Cardiac septum (tissue), 1 donor: ENCODE measurements around the gene FSTL3. TPM values are rescaled to one million over a fixed set of nuclear protein-coding genes. Genes with fewer than 3 reads are reported as not detected.
A peak's percentile ranks its signal among the peaks of the same experiment; 100 is the strongest.
"Not testable (repeated sequence)": the region's sequence is repeated elsewhere in the genome, so short reads cannot be mapped to it uniquely, and the experiment has no call there.

Experiments
- DNase-seq: peaks from one replicate; pipeline ENCODE4 v3.0.0-alpha.2; 2020; ENCODE audit warnings: low spot score
- intact Hi-C: fragments of 100-400 bp; cut with DNase I; formaldehyde crosslinking; loops from one replicate; pipeline ENCODE4 v1.14.0; 2022
- long read RNA-seq: library from polyadenylated mRNA; unstranded; transcript quantifications from one replicate; pipeline ENCODE4 v2.0.0, GENCODE V29; 2021
- total RNA-seq: library from RNA; stranded (reverse); fragmentation: NEBNext Ultra II Directional; extraction: Animal tissue kit (Norgen Biotek cat#: 25700); gene quantifications from one replicate; pipeline ENCODE4 v1.2.1, GENCODE V29; 2021
- donor health status: DM: no; HTN: no; CAD: no.

Gene FSTL3
- total RNA-seq = 136 TPM
- long read RNA-seq, transcript FSTL3-201 (5 exons, 2,542 nt) = major isoform, 77 of 244 reads
- long read RNA-seq, partial matches to known transcripts = 20 of 244 reads
- long read RNA-seq, other reads (novel, unspliced or antisense) = 143 of 244 reads

- intact Hi-C loops = no loop called here
- no peak for DNase-seq
These were observed at the start of gene FSTL3 for GRCh38 chr19:676339-677105. Gene FSTL3 (plus strand): TSS chr19:676392. CDS start chr19:676424, 32 bp downstream.

- intact Hi-C loops, DNase-seq: not testable (repeated sequence)
These were observed 49.6 kb upstream of the FSTL3 start for GRCh38 chr19:626566-626965.

- intact Hi-C loops = no loop called here
- no peak for DNase-seq
These were observed 48.0 kb upstream of the FSTL3 start for GRCh38 chr19:628168-628567.

- DNase-seq, intact Hi-C loops: not testable (repeated sequence)
These were observed 46.7 kb upstream of the FSTL3 start for GRCh38 chr19:629515-629914.

GRCh38 chr19:629961-630714 lies 46.1 kb upstream of the FSTL3 start:
- no peak for DNase-seq
- intact Hi-C loops = no loop called here

- intact Hi-C loops = no loop called here
- DNase-seq = no peak
These were observed 43.6 kb upstream of the FSTL3 start for GRCh38 chr19:632579-633067.

GRCh38 chr19:633068-633785 lies 43.0 kb upstream of the FSTL3 start, which contains the start of gene POLRMT:
Gene POLRMT (minus strand): TSS chr19:633537. CDS start chr19:633512, 25 bp downstream.
- intact Hi-C loops = no loop called here
- DNase-seq = peak; percentile 98

GRCh38 chr19:633786-634639 lies 42.2 kb upstream of the FSTL3 start:
- DNase-seq = no peak
- intact Hi-C loops = no loop called here

GRCh38 chr19:634975-635652 lies 41.1 kb upstream of the FSTL3 start:
- no peak for DNase-seq
- intact Hi-C loops = no loop called here

GRCh38 chr19:638906-639252 lies 37.3 kb upstream of the FSTL3 start:
- intact Hi-C loops = no loop called here

GRCh38 chr19:639253-640160 lies 36.7 kb upstream of the FSTL3 start, which contains the start of gene FGF22:
Gene FGF22 (plus strand): TSS chr19:639879. CDS start chr19:639926, 47 bp downstream.
- intact Hi-C loops = no loop called here
- DNase-seq = peak; percentile 95

More at GRCh38 chr19:638906-639252, 37.3 kb upstream of the FSTL3 start:
- no peak for DNase-seq

GRCh38 chr19:640161-640558 lies 36.0 kb upstream of the FSTL3 start:
- intact Hi-C loops = no loop called here

GRCh38 chr19:640606-641189 lies 35.5 kb upstream of the FSTL3 start:
- intact Hi-C loops = no loop called here
- no peak for DNase-seq

More at GRCh38 chr19:640161-640558, 36.0 kb upstream of the FSTL3 start:
- DNase-seq = no peak

GRCh38 chr19:641702-642101 lies 34.5 kb upstream of the FSTL3 start:
- no peak for DNase-seq
- intact Hi-C loops = no loop called here

GRCh38 chr19:642767-643727 lies 33.1 kb upstream of the FSTL3 start:
- intact Hi-C loops = no loop called here
- no peak for DNase-seq

- intact Hi-C loops = no loop called here
- no peak for DNase-seq
These were observed 32.5 kb upstream of the FSTL3 start for GRCh38 chr19:643736-644135.
